H1 (cell line): ENCODE results near the gene SMAD6. TPM values are rescaled to one million over a fixed set of nuclear protein-coding genes. Genes with fewer than 3 reads are reported as not detected.

Source experiments
- ATF3 ChIP-seq: IDR thresholded peaks from 2 replicates; pipeline ENCODE4 v1.6.1; 2011; ENCODE audit warnings: low read depth, mild to moderate bottlenecking, low read length; ENCODE audit not compliant: insufficient read depth
- CHD2 ChIP-seq: IDR thresholded peaks from 2 replicates; pipeline ENCODE4 v1.6.1; 2012; ENCODE audit warnings: low read length, improper control_type of control experiment
- CHD7 ChIP-seq: fragments of 300-600 bp; sonication (generic); IDR thresholded peaks from 2 replicates; pipeline ENCODE4 v1.7.1; 2012; ENCODE audit warnings: low read length, moderate library complexity, mild to moderate bottlenecking, inconsistent platforms; ENCODE audit not compliant: insufficient replicate concordance
- CTBP2 ChIP-seq: IDR thresholded peaks from 2 replicates; pipeline ENCODE4 v1.7.0; 2011; ENCODE audit warnings: borderline replicate concordance, mild to moderate bottlenecking, moderate library complexity, mixed read lengths, low read length; ENCODE audit not compliant: insufficient read depth, insufficient read length
- NRF1 ChIP-seq: IDR thresholded peaks from 2 replicates; pipeline ENCODE4 v1.6.1; 2011; ENCODE audit warnings: mild to moderate bottlenecking, low read depth, low read length, improper control_type of control experiment
- SIN3A ChIP-seq, 2 experiments: IDR thresholded peaks in 1 of 2; conservative IDR thresholded peaks in 1 of 2; 2 replicates each; pipeline ENCODE4 v1.6.1; 2011 to 2012; ENCODE audit warnings: low read length in 2 of 2, improper control_type of control experiment in 1 of 2, low read depth in 1 of 2, mild to moderate bottlenecking in 1 of 2
- SIRT6 ChIP-seq: IDR thresholded peaks from one replicate; pipeline ENCODE4 v1.7.1; 2012; ENCODE audit warnings: low read length, inconsistent platforms
- polyA plus RNA-seq, 7 experiments: library from polyadenylated mRNA; depleted of rRNA in 3 of 7; stranded (reverse) in 5 of 7; unstranded in 2 of 7; fragments of >200 nt in 5 of 7; fragments of 200-250 nt in 2 of 7; gene quantifications; 1 replicate in 5 of 7; 2 replicates in 1 of 7; 4 replicates in 1 of 7; pipeline versions ENCODE4 v1.2.1 to v1.2.3, GENCODE V29; 2011 to 2013; ENCODE audit warnings: missing spikeins in 2 of 7, mixed read lengths in 2 of 7
- total RNA-seq: library from RNA; stranded (reverse); fragmentation: NEBNext Ultra II Directional; extraction: Animal tissue kit (Norgen Biotek cat#: 25700); gene quantifications from 2 replicates; pipeline ENCODE4 v1.2.1, GENCODE V29; 2021

The SMAD6 gene
- total and polyA plus RNA-seq, 2 of the 8 experiments (the other 6 are each of a cell fraction or from before 2014, with no cell fraction given): 1.8 to 7.0 TPM

- TF ChIP-seq CHD7 (no peak), SIN3A (conservative IDR thresholded peaks at IDR 0.05 in 1 of 2, IDR thresholded peaks at IDR 0.05 in 1 of 2; ENCODE audit: low read depth in 1 of 2, low read length in 2 of 2) (no peak), NRF1 (no peak), SIRT6 (no peak), CTBP2 (no peak), CHD2 (no peak), ATF3 (no peak)
- TF ChIP-seq, all 59 proteins: peak for 0
These were observed 49.2 kb upstream of the SMAD6 start (continued) for GRCh38 chr15:66652806-66653205.
